HFF-Myc (cell line): ENCODE data around the gene ADAMTS14.

Experiments
- DNase-seq: peaks from one replicate; pipeline ENCODE4 v3.0.0-alpha.2; 2011; ENCODE audit warnings: low read depth; ENCODE audit errors: extremely low read depth
- H3K4me3 ChIP-seq: replicated peaks from 2 replicates; pipeline ENCODE4 v1.5.1; 2011; ENCODE audit warnings: low read depth, mild to moderate bottlenecking, control low read depth, low read length
- CTCF ChIP-seq: IDR thresholded peaks from 2 replicates; pipeline ENCODE4 v1.5.1; 2012; ENCODE audit warnings: mild to moderate bottlenecking, low read depth, low read length, control low read depth; ENCODE audit errors: missing control alignments

The ADAMTS14 gene

GRCh38 chr10:70743430-70743788 is 71.1 kb downstream of the ADAMTS14 start:
- no peak for TF ChIP-seq CTCF
- no peak overlapping the region for H3K4me3 ChIP-seq
- no peak for DNase-seq

GRCh38 chr10:70743879-70744278 is 71.6 kb downstream of the ADAMTS14 start:
- no peak overlapping the region for H3K4me3 ChIP-seq
- TF ChIP-seq CTCF: no peak
- DNase-seq: no peak

GRCh38 chr10:70744617-70745143 is 72.4 kb downstream of the ADAMTS14 start:
- no peak overlapping the region for H3K4me3 ChIP-seq
- TF ChIP-seq CTCF: no peak
- no peak for DNase-seq

GRCh38 chr10:70745555-70745954 is 73.2 kb downstream of the ADAMTS14 start:
- TF ChIP-seq CTCF: no peak
- DNase-seq: no peak
- H3K4me3 ChIP-seq: no peak overlapping the region

- no peak overlapping the region for H3K4me3 ChIP-seq
- TF ChIP-seq CTCF: no peak
- DNase-seq: no peak
Measured at GRCh38 chr10:70747192-70747965, 75.1 kb downstream of the ADAMTS14 start.

GRCh38 chr10:70748305-70748704 is 76.0 kb downstream of the ADAMTS14 start:
- no peak overlapping the region for H3K4me3 ChIP-seq
- DNase-seq: no peak
- no peak for TF ChIP-seq CTCF
